HUES6 (cell line): Measurements from ENCODE around the gene ATXN1.

ENCODE experiments used
- H3K27ac ChIP-seq: 2 replicates; pipeline ENCODE4 v1.7.0; 2013; ENCODE audit warnings: low read depth, mild to moderate bottlenecking, low read length, inconsistent platforms
- H3K27me3 ChIP-seq: 2 replicates; pipeline ENCODE4 v1.6.1; 2013; ENCODE audit warnings: low read length; ENCODE audit not compliant: control insufficient read depth, insufficient read depth
- H3K36me3 ChIP-seq: 2 replicates; pipeline ENCODE4 v1.6.1; 2013; ENCODE audit warnings: low read length; ENCODE audit not compliant: control insufficient read depth, insufficient read depth
- H3K4me1 ChIP-seq: 2 replicates; pipeline ENCODE4 v1.6.1; 2013; ENCODE audit warnings: low read length; ENCODE audit not compliant: control insufficient read depth, insufficient read depth
- H3K4me3 ChIP-seq: 2 replicates; pipeline ENCODE4 v1.5.1; 2013; ENCODE audit warnings: low read depth, low read length
- H3K9ac ChIP-seq: one replicate; pipeline ENCODE4 v1.6.1; 2013; ENCODE audit warnings: mild to moderate bottlenecking, low read length
- H3K9me3 ChIP-seq: 2 replicates; pipeline ENCODE4 v1.6.1; 2013; ENCODE audit warnings: low read depth, low read length; ENCODE audit not compliant: control insufficient read depth, insufficient read depth

The ATXN1 gene

GRCh38 chr6:16781348-16782169 lies 20.3 kb upstream of the ATXN1 start:
- H3K9me3 ChIP-seq: peaks cover 7% of the 10 kb centered on the region; the same call in 1 of the 2 replicates
- H3K36me3 ChIP-seq: no peaks in the 10 kb centered on the region
- H3K27me3 ChIP-seq: no peaks in the 10 kb centered on the region
- no peak overlapping the region for H3K4me3 ChIP-seq
- H3K9ac ChIP-seq: no peak overlapping the region
- H3K27ac ChIP-seq: no peak overlapping the region
- no peaks in the 10 kb centered on the region for H3K4me1 ChIP-seq

GRCh38 chr6:16778521-16778920 lies 17.3 kb upstream of the ATXN1 start:
- Histone ChIP-seq H3K36me3 (no peaks in the 10 kb centered on the region), H3K27me3 (no peaks in the 10 kb centered on the region), H3K9ac (no peak overlapping the region), H3K9me3 (no peaks in the 10 kb centered on the region), H3K4me1 (no peaks in the 10 kb centered on the region), H3K4me3 (no peak overlapping the region), H3K27ac (no peak overlapping the region)

- H3K36me3 ChIP-seq: no peaks in the 10 kb centered on the region
- no peaks in the 10 kb centered on the region for H3K4me1 ChIP-seq
- H3K9me3 ChIP-seq: no peaks in the 10 kb centered on the region
- H3K27me3 ChIP-seq: no peaks in the 10 kb centered on the region
- H3K4me3 ChIP-seq: no peak overlapping the region
- no peak overlapping the region for H3K27ac ChIP-seq
- no peak overlapping the region for H3K9ac ChIP-seq
These were observed 16.5 kb upstream of the ATXN1 start for GRCh38 chr6:16777794-16778193.

- no peak overlapping the region for H3K4me3 ChIP-seq
- H3K9ac ChIP-seq: no peak overlapping the region
- H3K27me3 ChIP-seq: no peaks in the 10 kb centered on the region
- H3K36me3 ChIP-seq: no peaks in the 10 kb centered on the region
- H3K9me3 ChIP-seq: no peaks in the 10 kb centered on the region
- H3K4me1 ChIP-seq: no peaks in the 10 kb centered on the region
- H3K27ac ChIP-seq: no peak overlapping the region
These were observed 15.2 kb upstream of the ATXN1 start for GRCh38 chr6:16776394-16777017.

GRCh38 chr6:16774437-16774836 lies 13.2 kb upstream of the ATXN1 start:
- H3K4me1 ChIP-seq: peaks cover 13% of the 10 kb centered on the region
- H3K27me3 ChIP-seq: no peaks in the 10 kb centered on the region
- H3K27ac ChIP-seq: no peak overlapping the region
- H3K4me3 ChIP-seq: no peak overlapping the region
- no peaks in the 10 kb centered on the region for H3K36me3 ChIP-seq
- no peaks in the 10 kb centered on the region for H3K9me3 ChIP-seq
- no peak overlapping the region for H3K9ac ChIP-seq

- Histone ChIP-seq H3K9ac (no peak overlapping the region), H3K4me3 (no peak overlapping the region), H3K36me3 (no peaks in the 10 kb centered on the region), H3K9me3 (no peaks in the 10 kb centered on the region), H3K27ac (no peak overlapping the region), H3K27me3 (no peaks in the 10 kb centered on the region), H3K4me1 (peaks cover 24% of the 10 kb centered on the region)
These were observed 12.1 kb upstream of the ATXN1 start for GRCh38 chr6:16773362-16773761.

- no peak overlapping the region for H3K9ac ChIP-seq
- H3K4me3 ChIP-seq: no peak overlapping the region
- H3K27ac ChIP-seq: no peak overlapping the region
- no peaks in the 10 kb centered on the region for H3K27me3 ChIP-seq
- H3K9me3 ChIP-seq: no peaks in the 10 kb centered on the region
- H3K4me1 ChIP-seq: peaks cover 34% of the 10 kb centered on the region
- no peaks in the 10 kb centered on the region for H3K36me3 ChIP-seq
These were observed 9.7 kb upstream of the ATXN1 start for GRCh38 chr6:16770701-16771569.

GRCh38 chr6:16769986-16770376 lies 8.7 kb upstream of the ATXN1 start:
- no peak overlapping the region; the same call in 1 of the 2 replicates for H3K27ac ChIP-seq
- peaks cover 34% of the 10 kb centered on the region for H3K4me1 ChIP-seq
- H3K9ac ChIP-seq: no peak overlapping the region
- no peak overlapping the region for H3K4me3 ChIP-seq
- H3K9me3 ChIP-seq: no peaks in the 10 kb centered on the region
- H3K27me3 ChIP-seq: no peaks in the 10 kb centered on the region
- no peaks in the 10 kb centered on the region for H3K36me3 ChIP-seq

GRCh38 chr6:16769131-16769985 lies 8.1 kb upstream of the ATXN1 start:
- H3K27me3 ChIP-seq: no peaks in the 10 kb centered on the region
- H3K4me1 ChIP-seq: peaks cover 34% of the 10 kb centered on the region
- H3K4me3 ChIP-seq: peak overlapping the region; percentile 3; the same call in 1 of the 2 replicates
- H3K9me3 ChIP-seq: no peaks in the 10 kb centered on the region
- no peak overlapping the region for H3K9ac ChIP-seq
- no peaks in the 10 kb centered on the region for H3K36me3 ChIP-seq
- peak overlapping the region; percentile 23; the same call in 1 of the 2 replicates for H3K27ac ChIP-seq

- Histone ChIP-seq H3K27me3 (no peaks in the 10 kb centered on the region), H3K9me3 (no peaks in the 10 kb centered on the region), H3K9ac (no peak overlapping the region), H3K4me1 (peaks cover 34% of the 10 kb centered on the region), H3K27ac (no peak overlapping the region), H3K36me3 (no peaks in the 10 kb centered on the region), H3K4me3 (no peak overlapping the region)
These were observed 7.2 kb upstream of the ATXN1 start for GRCh38 chr6:16768477-16768830.
